A549 treated with CpdA at 1 μM for 4 hours (cell line): ENCODE results near the gene TTK. TPM values are rescaled to one million over a fixed set of nuclear protein-coding genes. Genes with fewer than 3 reads are reported as not detected.

Source experiments
- total RNA-seq: library from RNA; stranded (reverse); fragments of 200-300 nt; extraction: Qiagen RNA extraction; gene quantifications from 5 replicates; pipeline ENCODE4 v1.2.3, GENCODE V29; 2022; ENCODE audit warnings: low read depth

The TTK gene
- total RNA-seq = 18.4 to 22.5 TPM (median 19.3 TPM) in 5 replicates

DNA sequence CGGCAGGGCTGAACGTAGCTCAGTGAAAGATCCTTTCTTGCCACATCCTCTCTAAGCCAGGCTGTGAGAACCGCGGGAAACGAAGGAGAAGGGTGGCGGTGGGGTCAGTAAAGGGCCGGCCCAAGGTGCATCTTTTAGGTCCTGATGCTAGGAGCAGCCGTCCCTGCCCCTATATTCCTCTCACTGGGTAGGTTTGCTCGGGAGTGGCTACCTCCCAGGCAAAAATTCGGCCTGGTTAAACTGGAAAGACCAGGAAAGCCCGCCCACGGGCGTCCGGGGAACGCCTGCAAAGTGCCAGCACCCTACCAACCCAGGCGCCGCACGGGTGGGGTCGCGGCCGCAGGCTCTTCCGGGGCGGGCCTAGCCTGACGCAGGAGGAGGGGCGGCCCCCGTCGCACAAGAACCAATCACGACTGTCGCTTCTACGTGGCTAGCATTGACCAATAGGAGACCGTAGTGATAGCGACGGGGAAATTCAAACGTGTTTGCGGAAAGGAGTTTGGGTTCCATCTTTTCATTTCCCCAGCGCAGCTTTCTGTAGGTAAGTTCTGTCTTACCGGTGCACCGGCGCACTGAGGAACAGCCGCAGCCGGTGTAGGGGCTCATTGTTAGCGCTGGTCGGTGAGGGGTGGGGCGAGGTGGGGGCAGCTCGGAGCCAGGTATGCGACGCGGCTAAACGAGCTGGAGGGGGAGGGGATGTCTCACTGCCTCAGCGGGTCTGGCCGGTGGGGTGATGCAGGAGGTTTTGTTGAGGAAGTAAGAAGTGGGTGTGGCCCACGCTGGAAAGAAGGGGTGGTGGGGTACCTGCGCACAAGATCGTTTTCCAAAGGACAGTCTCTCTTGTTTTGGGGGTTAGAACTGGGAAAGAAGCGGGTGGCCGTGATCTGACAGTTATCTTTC lies at the start of gene TTK:
TTK (plus strand) TSS at position 477 of the 900 bp plus-strand sequence. CDS start 1,195 bp downstream, outside the sequence.

Other genes starting within 250 kb of the TTK start
- 1.5 to 2.0 TPM (median 1.7 TPM) in 5 replicates for gene ELOVL4, start 57.1 kb upstream of the TTK start, total RNA-seq
- 4.8 to 9.2 TPM (median 5.5 TPM) in 5 replicates for gene BCKDHB, start 102.0 kb downstream of the TTK start, total RNA-seq